NB4 (cell line): ENCODE data around the gene WWP2.
"Not testable (repeated sequence)": the region's sequence is repeated elsewhere in the genome, so short reads cannot be mapped to it uniquely, and the experiment has no call there.

Experiments
- DNase-seq: peaks from one replicate; pipeline ENCODE4 v3.0.0; 2010; ENCODE audit warnings: low read depth
- H3K4me3 ChIP-seq: one replicate; pipeline ENCODE4 v1.5.1; 2011; ENCODE audit warnings: mild to moderate bottlenecking, low read depth, low read length, moderate library complexity
- MYC ChIP-seq: IDR thresholded peaks from 2 replicates; pipeline ENCODE4 v1.6.1; 2011; ENCODE audit warnings: low read depth, low read length
- POLR2A ChIP-seq: IDR thresholded peaks from 2 replicates; pipeline ENCODE4 v1.6.1; 2011; ENCODE audit warnings: mild to moderate bottlenecking; ENCODE audit not compliant: insufficient read length; ENCODE audit errors: extremely low read depth
- TF ChIP-seq, protein P1 (sequence below): IDR thresholded peaks from 2 replicates; pipeline ENCODE4 v1.6.1; 2011; ENCODE audit warnings: low read depth, low read length
- TF ChIP-seq, protein P2 (sequence below): IDR thresholded peaks from one replicate; pipeline ENCODE4 v1.5.1; 2012; ENCODE audit warnings: low read depth, low read length

WWP2 gene

DNA sequence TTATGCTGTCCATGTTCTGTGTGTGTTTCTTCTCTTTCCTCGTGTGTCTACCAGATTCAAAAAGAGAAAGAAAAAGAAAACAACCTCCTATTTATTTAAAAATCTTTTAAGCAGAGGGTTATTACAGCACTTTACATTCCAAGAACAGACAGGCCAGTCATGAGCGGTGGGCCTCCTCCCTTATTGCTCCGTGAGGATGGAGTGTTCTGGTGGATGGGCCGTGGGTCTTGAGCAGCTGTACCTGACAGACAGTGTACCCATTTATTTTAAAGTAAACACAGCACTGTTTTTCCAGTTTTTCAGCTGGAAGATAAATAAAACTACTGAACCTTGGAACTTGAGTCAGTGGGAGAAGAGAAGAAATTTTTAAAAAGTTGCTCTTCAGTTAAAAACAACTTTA is 52.4 kb downstream of the WWP2 start:
- TF ChIP-seq POLR2A: no peak
- TF ChIP-seq, protein P1, sequence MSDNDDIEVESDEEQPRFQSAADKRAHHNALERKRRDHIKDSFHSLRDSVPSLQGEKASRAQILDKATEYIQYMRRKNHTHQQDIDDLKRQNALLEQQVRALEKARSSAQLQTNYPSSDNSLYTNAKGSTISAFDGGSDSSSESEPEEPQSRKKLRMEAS: no peak
- H3K4me3 ChIP-seq: no peak overlapping the region
- DNase-seq: no peak

GRCh38 chr16:69815216-69815883 is 53.2 kb downstream of the WWP2 start:
- not testable (repeated sequence) for DNase-seq, H3K4me3 ChIP-seq

DNA sequence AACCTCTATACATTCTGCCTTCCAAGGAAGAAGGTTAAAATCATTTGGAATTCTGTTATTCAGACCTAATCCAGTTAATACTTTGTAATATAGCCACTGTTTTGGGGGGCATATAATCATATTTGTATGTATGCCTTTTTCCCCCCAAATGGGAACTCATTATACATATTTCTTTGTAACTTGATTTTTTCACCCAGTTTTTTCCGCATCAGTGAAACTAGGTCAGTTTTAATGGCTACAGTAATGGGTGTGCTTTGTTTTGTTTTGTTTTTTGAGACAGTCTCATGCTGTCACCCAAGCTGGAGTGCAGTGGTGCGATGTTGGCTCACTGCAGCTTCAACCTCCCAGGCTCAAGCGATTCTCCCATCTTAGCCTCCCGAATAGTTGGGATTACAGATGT is 54.9 kb downstream of the WWP2 start:
- H3K4me3 ChIP-seq: no peak overlapping the region
- TF ChIP-seq, protein P1: no peak
- TF ChIP-seq POLR2A (no peak), MYC (no peak)
- TF ChIP-seq, protein P2, sequence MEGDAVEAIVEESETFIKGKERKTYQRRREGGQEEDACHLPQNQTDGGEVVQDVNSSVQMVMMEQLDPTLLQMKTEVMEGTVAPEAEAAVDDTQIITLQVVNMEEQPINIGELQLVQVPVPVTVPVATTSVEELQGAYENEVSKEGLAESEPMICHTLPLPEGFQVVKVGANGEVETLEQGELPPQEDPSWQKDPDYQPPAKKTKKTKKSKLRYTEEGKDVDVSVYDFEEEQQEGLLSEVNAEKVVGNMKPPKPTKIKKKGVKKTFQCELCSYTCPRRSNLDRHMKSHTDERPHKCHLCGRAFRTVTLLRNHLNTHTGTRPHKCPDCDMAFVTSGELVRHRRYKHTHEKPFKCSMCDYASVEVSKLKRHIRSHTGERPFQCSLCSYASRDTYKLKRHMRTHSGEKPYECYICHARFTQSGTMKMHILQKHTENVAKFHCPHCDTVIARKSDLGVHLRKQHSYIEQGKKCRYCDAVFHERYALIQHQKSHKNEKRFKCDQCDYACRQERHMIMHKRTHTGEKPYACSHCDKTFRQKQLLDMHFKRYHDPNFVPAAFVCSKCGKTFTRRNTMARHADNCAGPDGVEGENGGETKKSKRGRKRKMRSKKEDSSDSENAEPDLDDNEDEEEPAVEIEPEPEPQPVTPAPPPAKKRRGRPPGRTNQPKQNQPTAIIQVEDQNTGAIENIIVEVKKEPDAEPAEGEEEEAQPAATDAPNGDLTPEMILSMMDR: no peak
- no peak for DNase-seq

- DNase-seq: no peak
- TF ChIP-seq MYC (no peak), POLR2A (no peak)
- TF ChIP-seq, protein P1: no peak
- TF ChIP-seq, protein P2: no peak
- no peak overlapping the region for H3K4me3 ChIP-seq
Observed at GRCh38 chr16:69818891-69819545, 56.9 kb downstream of the WWP2 start.

DNA sequence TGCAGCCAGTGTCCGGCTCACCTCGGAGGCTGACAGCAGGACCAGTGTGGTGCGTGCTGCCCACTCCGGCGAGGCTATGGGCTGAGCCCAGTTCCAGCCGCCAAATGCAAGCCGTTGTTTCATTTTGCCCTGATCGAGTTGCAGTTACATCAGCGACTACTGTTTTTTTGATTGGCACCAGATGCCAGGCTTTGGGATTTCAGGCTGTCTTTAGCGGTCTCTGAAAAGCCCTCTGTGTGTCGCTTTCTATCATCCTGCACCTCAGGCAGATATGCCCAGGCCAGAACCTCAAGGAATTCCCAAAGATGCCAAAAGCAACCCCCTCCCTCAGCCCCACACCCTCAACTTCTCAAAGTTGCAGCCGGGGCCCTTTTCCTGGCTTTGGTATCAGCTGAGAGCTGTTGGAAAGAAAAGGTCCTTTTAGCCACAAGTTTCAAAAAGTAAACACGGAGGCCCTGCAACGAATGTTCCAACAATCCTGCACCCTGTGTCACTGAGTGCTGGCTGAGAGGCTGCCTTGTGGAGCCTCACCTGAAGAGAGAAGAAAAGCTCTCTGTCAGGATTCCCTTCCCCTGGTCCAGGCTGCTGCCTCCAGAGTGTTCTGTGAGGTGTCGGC is 58.9 kb downstream of the WWP2 start:
- H3K4me3 ChIP-seq: no peak overlapping the region
- no peak for DNase-seq
- TF ChIP-seq POLR2A (no peak), MYC (no peak)
- TF ChIP-seq, protein P1: no peak
- TF ChIP-seq, protein P2: no peak

GRCh38 chr16:69821844-69822173 is 59.7 kb downstream of the WWP2 start:
- TF ChIP-seq, protein P2: no peak
- TF ChIP-seq, protein P1: no peak
- TF ChIP-seq POLR2A (no peak), MYC (no peak)
- no peak for DNase-seq
- H3K4me3 ChIP-seq: no peak overlapping the region
